SIG-M5 treated with dmso at 0.1 percent for 504 hours (cell line): ENCODE measurements around the gene IL1RAP.
A peak's percentile ranks its signal among the peaks of the same experiment; 100 is the strongest.

Experiments used
- DNase-seq: peaks from one replicate; lab custom pipeline; 2025; ENCODE audit not compliant: unreplicated experiment; lab: John Stamatoyannopoulos, UW

The IL1RAP gene

DNA sequence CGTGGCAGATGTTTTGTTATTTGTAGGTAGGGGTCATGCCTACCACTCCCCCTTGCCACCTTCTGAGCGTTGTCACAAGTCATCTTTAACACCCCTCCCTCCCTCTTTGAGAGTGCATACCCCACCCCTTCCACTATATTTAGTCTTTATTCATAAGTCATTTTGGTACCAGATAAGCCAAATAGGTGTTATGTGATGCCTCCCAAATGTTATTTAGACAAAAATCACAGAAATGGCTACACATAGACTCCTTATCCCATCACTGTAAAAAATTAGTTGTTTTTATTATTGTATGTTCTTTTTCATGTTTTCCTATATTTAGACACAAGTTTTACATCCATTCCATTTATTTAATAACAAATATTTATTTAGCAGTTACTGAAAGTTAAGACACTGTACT lies 93.1 kb downstream of the IL1RAP start:
- DNase-seq, result no peak

DNA sequence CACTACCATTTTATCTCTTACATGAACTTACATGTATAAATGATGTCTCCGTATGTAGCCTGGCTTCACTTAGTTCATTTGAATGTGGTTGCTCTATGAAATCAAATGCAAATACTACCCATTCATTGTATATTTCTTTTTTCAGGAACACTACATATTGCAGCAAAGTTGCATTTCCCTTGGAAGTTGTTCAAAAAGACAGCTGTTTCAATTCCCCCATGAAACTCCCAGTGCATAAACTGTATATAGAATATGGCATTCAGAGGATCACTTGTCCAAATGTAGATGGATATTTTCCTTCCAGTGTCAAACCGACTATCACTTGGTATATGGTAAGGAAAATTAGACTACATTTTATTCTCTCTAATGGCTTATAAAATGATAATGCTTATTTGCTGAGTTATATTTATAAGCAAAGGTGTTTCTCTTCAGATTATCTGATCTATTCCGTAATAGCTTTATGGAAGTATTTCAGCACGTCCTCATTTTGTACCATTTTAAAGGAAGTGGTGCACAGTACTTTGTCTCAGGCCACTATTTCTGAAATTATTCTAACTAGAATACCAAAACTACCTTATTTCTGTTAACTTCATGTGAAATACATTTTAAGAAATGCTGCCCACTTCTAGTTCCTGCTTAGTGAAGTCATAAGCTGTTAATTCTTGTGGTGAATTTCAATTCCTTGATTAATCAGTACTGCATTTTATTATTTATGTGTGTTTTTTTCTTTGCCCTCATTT lies 95.1 kb downstream of the IL1RAP start:
- DNase-seq, result no peak

DNA sequence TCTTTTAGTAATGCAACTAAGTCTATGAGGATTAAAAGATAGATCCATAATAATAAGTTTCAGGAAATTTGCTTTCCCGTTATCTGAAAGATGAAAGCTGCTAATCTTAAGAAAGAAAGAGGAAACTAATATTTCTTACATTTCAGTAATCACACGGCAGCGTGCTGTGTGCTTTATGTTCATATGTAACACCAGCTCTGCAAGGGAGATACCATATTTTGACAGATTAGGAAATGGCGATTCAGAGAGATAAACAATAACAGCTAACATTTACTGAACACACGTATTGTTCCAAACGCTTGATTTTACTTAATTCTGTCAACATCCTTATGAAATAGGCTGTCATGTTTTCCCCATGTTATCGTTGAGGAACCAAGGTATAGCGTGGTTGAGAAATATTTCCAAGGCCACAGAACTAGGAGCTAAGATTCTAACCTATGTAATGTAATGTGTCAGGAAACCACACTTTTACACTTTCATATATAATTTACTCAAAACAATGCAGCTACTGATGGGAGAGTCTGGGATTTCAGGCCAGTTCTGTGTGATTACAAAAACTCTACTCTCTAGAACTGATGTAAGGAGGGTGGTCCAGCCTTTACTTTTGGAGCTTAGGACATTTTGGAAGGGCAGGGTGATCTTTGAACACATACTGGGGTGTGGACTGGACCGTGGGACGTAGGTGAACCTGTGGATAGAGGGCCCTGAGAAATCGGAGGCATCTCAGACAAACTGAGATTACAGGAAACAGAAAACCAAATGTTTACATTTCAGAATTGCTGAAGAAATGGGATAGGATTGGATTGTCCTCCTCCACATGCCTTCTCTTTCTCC lies 100.6 kb downstream of the IL1RAP start:
- DNase-seq, result no peak

DNA sequence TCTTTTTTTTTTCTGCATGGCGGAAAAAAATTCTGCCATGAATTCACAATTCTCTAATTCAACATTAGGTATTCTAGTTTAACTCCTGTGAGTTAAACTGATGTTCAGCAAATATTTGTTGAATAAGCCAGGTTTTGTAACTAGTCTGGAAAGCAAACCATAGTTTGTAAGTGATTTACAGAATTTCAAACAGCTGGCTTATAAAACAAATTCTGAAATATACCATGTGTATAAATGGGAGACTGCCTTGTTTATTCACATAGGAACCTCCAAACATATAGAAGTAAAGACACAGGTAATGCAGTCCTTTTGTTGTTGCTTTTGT lies 101.1 kb downstream of the IL1RAP start:
- no peak for DNase-seq

DNA sequence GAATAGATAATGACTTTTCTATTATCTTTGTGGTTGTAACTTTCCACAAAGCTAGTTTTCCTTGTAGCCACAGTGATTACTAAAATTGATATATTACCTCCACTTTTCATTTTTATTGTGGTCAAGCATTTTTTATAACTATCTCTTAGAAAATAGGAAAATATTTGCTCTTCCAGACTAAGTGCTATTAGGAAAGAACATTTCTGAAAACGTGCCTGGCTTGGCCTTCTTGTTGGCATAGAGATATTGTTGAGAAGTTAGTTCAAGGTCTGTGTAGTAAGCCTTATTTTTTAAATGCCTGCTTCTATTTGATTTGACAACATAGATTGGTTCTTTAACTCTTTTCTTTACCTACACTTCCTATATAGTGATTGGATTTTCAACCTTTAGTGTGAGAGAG lies 101.7 kb downstream of the IL1RAP start:
- no peak for DNase-seq

DNA sequence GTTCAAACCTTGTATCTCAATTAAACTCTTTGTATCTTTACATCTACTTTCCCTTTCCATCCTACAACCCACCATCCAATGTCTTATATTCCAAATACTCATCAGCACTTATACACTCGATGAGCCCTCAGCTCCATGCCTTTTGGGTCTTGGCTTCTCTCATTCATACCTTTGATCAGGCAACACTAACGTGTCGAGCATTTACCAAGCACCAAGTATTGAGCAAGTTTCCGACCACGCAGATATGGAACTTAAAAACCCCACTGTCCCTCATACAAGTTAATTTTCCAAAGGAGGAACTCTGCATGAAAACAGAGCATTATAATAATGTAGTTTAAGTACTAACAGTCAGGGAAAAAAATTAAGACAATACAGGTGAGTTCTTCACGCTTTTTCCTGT lies 102.8 kb downstream of the IL1RAP start:
- peak; percentile 70 for DNase-seq

DNA sequence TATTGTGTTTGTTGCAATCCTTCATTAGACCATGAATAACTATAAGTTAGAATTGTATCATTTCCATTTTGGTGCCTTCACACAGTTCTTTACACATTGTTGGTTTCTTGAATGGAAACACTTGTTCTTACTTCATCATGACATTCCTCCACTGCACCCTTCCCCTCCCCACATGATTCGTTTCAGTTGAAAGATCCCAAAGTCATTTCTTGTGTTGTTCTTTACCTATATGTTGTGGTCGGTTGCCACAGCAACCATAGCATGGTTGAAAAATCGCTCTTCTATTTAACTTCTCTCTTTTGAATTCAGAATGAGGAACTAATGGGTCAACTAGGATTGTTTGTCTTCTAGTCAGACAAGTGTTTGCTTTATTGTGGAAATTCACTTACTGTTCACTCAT lies 103.3 kb downstream of the IL1RAP start:
- peak; percentile 97 for DNase-seq

DNA sequence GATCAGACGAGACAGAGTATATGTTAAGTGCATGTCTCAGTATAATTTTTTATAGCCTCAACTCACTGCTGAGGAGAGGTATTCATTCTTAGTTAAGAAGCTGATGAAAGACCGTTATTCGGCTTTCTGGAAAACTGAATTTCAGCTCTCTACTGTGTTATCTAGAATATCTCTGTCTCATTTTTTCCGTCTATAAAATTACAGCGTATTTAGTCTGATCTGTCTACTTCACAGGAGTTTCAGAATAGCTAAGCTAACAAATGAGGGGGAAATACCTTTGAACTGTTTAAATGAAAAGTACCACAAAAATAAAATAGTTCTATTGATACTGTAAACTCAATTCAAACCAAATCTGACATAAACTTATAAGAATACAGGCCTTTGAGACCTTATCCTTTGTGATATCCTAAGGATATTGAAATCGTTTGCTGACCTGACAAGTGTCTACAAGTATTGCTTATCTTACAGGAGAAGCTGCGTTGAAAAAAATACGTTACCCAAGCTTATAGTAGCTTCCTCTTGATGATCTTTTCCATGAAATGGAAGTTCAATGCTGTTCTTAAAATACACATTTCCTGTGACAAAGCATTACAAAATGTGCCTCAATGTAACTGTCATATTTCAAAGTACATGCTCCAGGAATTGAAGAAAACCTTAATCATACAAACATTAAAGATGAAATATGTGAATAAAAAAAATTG lies 104.6 kb downstream of the IL1RAP start:
- DNase-seq, result peak; percentile 89

DNA sequence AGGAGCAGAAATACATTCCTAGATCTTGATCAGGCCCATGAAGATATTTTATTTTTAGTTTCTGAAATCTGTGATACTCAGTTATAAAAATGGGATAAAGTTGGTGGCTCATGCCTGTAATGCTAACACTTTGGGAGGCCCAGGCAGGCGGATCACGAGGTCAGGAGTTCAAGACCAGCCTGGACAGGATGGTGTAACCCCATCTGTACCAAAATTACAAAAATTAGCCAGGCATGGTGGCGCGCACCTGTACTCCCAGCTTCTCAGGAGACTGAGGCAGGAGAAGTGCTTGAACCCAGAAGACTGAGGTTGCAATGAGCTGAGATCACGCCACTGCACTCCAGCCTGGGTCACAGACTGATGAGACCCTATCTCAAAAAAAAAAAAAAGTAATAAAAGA lies 105.5 kb downstream of the IL1RAP start:
- DNase-seq, result no peak

DNA sequence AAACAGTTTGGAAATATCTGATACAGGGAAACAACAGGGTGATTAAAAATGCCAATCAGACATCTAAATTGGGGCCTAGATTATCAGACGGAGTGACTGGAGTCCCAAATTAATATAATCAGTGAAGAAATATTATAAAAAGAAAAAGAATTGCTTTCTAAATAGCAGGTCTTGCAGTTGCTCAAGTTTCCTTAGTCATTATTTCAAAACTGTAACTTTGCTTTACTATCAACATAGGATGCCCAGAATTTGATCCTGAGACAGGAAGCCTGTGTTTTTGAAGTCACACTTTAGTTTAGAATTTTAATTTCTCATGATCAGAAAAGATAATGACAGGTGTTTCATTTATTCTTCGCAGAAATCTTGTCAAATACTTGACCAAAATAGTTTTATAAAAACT lies 105.9 kb downstream of the IL1RAP start:
- peak; percentile 67 for DNase-seq

DNA sequence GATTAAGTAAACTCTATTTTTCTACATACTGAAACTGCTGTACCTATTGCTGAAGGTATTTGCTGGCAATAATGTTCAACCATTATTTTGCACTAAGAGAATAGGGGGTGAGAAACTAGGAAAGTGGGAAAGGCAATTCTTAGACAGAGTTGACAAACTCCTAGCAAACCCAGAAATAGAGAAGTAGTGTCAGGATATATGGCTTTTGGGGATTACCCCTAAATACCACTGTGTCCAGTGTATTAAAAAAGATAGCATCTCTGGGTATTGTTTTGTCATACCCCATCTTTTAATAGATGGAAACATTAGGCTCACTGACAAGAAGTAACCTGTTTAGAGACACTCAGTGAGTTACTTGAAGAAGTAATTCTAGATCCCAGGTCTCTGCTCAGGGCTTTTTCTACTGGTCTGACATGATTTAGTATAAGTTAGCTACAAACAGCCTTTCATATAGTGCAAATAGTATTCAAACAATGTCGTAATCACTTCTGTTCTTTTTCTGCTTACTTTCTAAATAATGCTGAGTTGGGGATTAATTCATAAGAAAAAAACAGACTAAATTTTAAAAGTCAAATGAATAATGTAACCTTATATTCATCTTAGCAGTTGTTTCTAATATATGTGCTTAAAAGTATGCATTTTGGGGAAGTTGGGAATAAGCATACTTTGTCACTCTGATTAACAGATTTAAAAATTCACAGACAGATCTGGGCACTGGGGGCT lies 107.2 kb downstream of the IL1RAP start:
- DNase-seq, result peak; percentile 20

DNA sequence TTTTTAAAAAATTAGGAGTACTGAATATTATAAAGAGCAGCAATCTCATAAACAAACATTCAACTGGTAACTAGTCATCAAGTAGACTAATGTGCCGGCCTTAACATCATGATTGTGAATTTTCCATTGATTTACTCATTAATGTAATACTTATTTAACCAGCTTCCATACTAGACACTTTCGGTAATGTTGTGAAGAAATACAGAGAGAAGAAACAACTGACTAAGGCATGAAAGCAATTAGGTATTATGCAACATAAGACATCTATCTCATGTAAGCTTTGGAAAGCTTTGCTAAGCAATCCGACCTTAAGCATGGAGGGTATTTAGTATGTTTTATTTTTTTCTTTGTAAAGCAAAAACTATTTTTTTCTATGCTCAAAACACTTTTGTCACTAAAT lies 108.0 kb downstream of the IL1RAP start:
- DNase-seq, result peak; percentile 85

DNA sequence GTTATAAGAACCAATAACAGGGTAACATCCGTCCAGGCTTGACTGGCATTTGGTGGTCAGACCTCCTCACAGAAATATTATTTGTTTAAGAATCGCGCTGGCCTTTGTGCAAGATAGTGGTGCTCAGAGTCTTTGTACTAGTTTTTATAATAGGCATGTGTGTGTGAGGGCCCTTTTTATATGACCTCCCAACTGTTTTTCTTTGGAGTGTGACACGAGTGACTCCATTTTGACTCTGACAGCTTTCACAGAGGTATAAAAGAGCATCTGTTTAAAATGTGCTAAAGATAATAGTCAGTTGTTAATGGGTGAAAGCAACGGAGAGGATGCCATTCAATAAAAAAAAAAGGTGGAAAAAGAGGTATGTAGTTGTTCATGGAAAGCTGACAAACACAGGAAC lies 110.4 kb downstream of the IL1RAP start:
- no peak for DNase-seq

DNA sequence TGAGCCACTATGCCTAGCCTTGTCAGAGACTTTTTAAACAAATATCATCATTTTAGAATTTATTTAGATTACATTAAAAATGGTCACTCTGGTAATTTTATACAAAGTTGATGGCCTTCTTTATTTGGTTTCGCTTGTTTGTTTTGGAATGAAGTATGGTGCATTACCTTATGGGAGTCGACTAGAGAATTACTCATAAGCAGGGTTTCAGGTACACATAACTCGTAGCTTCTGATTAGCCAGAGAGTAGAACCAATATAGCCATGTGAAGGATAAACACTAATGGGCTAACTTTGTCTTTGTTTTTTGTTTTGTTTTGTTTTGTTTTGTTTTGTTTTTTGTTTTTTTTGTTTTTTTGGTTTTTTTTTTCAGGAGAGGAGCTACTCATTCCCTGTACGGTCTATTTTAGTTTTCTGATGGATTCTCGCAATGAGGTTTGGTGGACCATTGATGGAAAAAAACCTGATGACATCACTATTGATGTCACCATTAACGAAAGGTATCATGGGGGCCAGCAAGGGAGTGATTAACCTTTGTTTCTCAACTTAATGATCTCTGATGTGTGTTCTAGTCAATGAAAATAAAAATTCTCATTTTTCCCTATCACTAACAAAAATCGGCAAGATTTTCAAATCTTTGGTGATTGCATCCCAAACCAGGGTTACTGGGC lies 113.2 kb downstream of the IL1RAP start:
- DNase-seq, result no peak

DNA sequence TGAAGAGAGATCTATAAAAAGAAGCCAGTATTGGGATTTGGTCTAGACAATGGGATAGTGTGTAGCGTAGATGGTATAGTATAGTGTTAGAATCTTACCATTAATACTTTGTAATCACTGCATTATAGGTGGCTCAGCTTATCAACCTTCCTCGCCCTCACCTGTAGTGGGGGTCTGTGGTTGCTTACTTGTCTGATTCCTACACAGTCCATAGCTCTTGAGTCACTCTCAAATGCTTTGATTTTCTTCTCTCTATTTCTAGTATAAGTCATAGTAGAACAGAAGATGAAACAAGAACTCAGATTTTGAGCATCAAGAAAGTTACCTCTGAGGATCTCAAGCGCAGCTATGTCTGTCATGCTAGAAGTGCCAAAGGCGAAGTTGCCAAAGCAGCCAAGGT lies 115.2 kb downstream of the IL1RAP start:
- no peak for DNase-seq

DNA sequence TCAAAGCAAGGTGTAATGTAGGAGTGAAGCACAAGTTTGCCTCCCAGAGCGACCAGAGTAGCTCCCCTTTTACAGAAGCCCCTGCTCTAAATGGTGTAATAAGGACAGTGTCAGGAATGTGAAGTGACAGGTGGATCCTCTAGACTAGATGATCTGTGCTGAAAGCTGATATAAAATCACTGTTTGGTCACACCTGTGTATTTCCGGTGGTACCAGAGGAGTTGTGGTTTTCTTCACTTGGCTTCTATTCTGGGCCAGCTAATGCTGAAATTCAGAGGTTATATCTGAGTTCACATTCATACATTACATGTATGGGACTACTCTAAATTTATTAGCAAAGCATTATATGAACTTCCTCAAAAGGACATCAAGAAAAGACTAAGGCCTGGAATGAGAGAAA lies 117.4 kb downstream of the IL1RAP start:
- no peak for DNase-seq

DNA sequence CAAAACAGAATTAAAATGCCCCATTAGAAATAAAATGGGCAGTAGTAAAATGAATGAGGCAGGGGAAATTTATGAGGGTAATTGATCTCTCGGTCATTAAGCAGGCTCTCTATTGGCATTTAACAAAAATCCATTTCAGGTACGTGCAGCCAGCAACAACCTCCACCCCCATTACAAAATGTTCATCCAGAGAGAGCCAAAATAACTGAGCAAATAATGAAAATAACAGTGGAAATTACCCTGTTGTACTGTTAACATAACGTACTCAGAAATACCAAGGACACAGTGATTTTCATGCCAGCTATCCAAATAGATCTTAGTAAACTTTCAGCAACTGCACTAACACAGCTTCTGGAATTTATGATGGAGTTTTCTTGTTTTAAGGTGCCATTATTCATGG lies 127.7 kb downstream of the IL1RAP start:
- DNase-seq, result no peak

DNA sequence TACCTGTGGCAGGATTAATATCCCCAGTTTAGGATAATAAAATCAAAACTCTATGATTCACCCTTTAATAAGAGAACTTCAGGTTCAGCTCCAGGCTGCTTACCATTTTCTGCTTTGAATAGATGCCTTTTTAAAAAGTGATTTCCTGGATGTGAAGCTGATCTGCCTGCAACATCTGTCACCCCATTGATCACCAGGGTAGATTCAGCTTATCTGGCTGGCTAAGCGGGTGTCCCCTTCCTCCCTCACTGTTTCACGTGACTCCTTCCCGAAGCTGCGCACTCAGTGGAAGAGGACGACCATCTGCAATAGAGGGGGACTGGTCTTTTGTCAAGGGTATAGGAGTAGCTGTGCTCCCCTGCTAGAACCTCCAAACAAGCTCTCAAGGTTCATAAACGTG lies 128.1 kb downstream of the IL1RAP start:
- no peak for DNase-seq

DNA sequence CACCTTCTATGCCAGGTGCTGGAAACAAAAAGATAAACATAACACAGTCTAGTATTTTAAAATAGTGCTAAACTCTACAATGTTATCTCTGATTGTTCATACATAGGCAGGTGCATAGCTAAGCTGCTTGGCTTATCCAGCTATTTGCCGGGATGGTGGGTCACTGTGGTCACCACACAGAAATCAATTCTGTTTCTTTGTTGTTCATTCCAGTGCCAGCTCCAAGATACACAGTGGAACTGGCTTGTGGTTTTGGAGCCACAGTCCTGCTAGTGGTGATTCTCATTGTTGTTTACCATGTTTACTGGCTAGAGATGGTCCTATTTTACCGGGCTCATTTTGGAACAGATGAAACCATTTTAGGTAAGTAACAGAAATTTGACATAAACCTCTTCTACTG lies 130.2 kb downstream of the IL1RAP start:
- DNase-seq, result no peak

DNA sequence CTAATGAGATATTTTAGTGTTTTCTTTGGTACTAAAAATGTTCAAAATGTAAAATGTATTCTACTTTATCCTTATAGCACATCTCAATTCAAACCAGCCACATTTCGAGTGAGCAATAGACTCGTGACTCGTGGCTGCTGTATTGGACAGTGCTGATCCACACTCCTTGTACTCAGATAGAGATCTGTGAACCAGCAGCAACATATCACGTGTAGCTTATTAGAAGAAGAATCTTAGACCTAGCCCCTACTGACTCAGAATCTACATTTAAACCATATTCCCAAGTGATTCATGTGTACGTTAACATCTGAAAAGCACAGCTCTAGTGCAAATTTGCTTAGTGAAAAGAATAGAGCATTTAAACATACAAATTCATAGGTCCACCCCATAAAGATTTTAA lies 130.9 kb downstream of the IL1RAP start:
- no peak for DNase-seq

DNA sequence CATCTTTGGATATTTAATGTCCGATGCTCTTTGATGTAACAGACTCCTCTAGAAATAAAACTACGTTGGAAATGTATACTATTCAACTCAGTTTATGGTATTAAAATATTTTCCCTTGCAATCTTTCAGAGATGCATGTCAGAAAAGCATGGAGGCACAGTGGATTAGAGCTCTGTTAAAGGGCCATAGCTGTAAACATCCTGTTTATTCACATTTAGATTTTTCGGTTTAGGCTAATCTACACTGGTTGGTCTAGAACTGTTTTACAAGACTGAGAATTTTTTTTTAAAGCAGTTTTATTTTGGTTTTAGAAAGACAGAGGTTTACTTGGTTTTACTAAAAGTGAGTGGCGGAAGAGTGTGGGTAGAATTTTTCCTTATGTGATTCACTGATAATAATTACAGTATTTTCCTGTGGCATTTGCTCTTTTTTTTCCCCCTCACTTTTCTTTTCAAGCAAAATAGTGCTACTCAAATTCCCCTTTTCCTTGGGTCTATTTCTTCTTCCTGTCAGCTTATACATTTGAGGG lies 132.1 kb downstream of the IL1RAP start:
- DNase-seq, result no peak
